Astrocyte (in vitro differentiated cells and primary cell): ENCODE data around the gene MYH10. TPM values are rescaled to one million over a fixed set of nuclear protein-coding genes. Genes with fewer than 3 reads are reported as not detected.

Experiments
- DNase-seq: peaks from one replicate; pipeline ENCODE4 v3.0.0-alpha.2; 2010; ENCODE audit warnings: low read depth
- FAIRE-seq: peaks from 2 replicates; lab custom pipeline; 2011; peaks lifted over from hg19 to GRCh38; lab: Jason Lieb, UNC
- H2AFZ ChIP-seq: 2 replicates; pipeline ENCODE4 v1.6.0; 2012; ENCODE audit warnings: low read depth, low read length, inconsistent platforms
- H3K27ac ChIP-seq: 2 replicates; pipeline ENCODE4 v1.5.1; 2011; ENCODE audit warnings: low read depth, low read length, inconsistent platforms
- H3K27me3 ChIP-seq: 2 replicates; pipeline ENCODE4 v1.6.0; 2011; ENCODE audit warnings: low read length, inconsistent platforms; ENCODE audit not compliant: insufficient read depth
- H3K36me3 ChIP-seq: 2 replicates; pipeline ENCODE4 v1.5.1; 2011; ENCODE audit warnings: low read length, inconsistent platforms; ENCODE audit not compliant: insufficient read depth
- H3K4me1 ChIP-seq: 2 replicates; pipeline ENCODE4 v1.5.1; 2011; ENCODE audit warnings: low read length, inconsistent platforms; ENCODE audit not compliant: insufficient read depth
- H3K4me2 ChIP-seq: 2 replicates; pipeline ENCODE4 v1.6.0; 2012; ENCODE audit warnings: low read length, inconsistent platforms
- H3K4me3 ChIP-seq: 2 replicates; pipeline ENCODE4 v1.5.1; 2011; ENCODE audit warnings: low read depth, mild to moderate bottlenecking, low read length, inconsistent platforms; ENCODE audit not compliant: insufficient read depth
- H3K79me2 ChIP-seq: 2 replicates; pipeline ENCODE4 v1.6.0; 2012; ENCODE audit warnings: mild to moderate bottlenecking, low read length, inconsistent platforms; ENCODE audit not compliant: insufficient read depth
- H3K9ac ChIP-seq: 2 replicates; pipeline ENCODE4 v1.6.0; 2012; ENCODE audit warnings: mild to moderate bottlenecking, low read length, inconsistent platforms
- H3K9me3 ChIP-seq: 2 replicates; pipeline ENCODE4 v1.5.1; 2012; ENCODE audit warnings: low read depth, mild to moderate bottlenecking, low read length, inconsistent platforms; ENCODE audit not compliant: insufficient read depth
- H4K20me1 ChIP-seq: 2 replicates; pipeline ENCODE4 v1.6.0; 2012; ENCODE audit warnings: low read length, inconsistent platforms; ENCODE audit not compliant: insufficient read depth
- H3K27ac Mint-ChIP-seq: one replicate; pipeline ENCODE4 v1.8.0; 2021; ENCODE audit warnings: mild to moderate bottlenecking, mixed read lengths; ENCODE audit not compliant: unreplicated experiment
- H3K27me3 Mint-ChIP-seq: one replicate; pipeline ENCODE4 v1.8.0; 2021; ENCODE audit warnings: low read depth, mixed read lengths; ENCODE audit not compliant: unreplicated experiment
- H3K36me3 Mint-ChIP-seq: one replicate; pipeline ENCODE4 v1.8.0; 2021; ENCODE audit warnings: low read depth, mixed read lengths; ENCODE audit not compliant: unreplicated experiment
- H3K4me1 Mint-ChIP-seq: one replicate; pipeline ENCODE4 v1.8.0; 2021; ENCODE audit warnings: low read depth, mixed read lengths; ENCODE audit not compliant: unreplicated experiment
- H3K4me3 Mint-ChIP-seq: one replicate; pipeline ENCODE4 v1.8.0; 2021; ENCODE audit warnings: mild to moderate bottlenecking, moderate library complexity, mixed read lengths; ENCODE audit not compliant: unreplicated experiment
- H3K9me3 Mint-ChIP-seq: one replicate; pipeline ENCODE4 v1.8.0; 2021; ENCODE audit warnings: mild to moderate bottlenecking, mixed read lengths; ENCODE audit not compliant: unreplicated experiment
- CTCF ChIP-seq: IDR thresholded peaks from 2 replicates; pipeline ENCODE4 v1.5.1; 2011; ENCODE audit warnings: low read depth, mild to moderate bottlenecking, inconsistent platforms, low read length, moderate library complexity; ENCODE audit not compliant: insufficient read depth
- EZH2 ChIP-seq: IDR thresholded peaks from 2 replicates; pipeline ENCODE4 v1.6.1; 2012; ENCODE audit warnings: mild to moderate bottlenecking, low read length, inconsistent platforms; ENCODE audit not compliant: insufficient read depth
- total RNA-seq: library from RNA; stranded (reverse); gene quantifications from 2 replicates; pipeline ENCODE4 v1.2.1, GENCODE V29; 2021

MYH10 gene
- total RNA-seq, 1 donor from 2014 or later = 150 TPM

- no peak overlapping the region for H3K4me3 ChIP-seq
- no peak overlapping the region for H3K27ac ChIP-seq
- no peaks in the 10 kb centered on the region for H3K9me3 ChIP-seq
- H3K27ac Mint-ChIP-seq = no peak overlapping the region
- TF ChIP-seq CTCF (no peak), EZH2 (no peak)
- H3K36me3 Mint-ChIP-seq = no peaks in the 10 kb centered on the region
- H4K20me1 ChIP-seq = no peaks in the 10 kb centered on the region
- no peak overlapping the region for H3K4me2 ChIP-seq
- no peaks in the 10 kb centered on the region for H3K4me1 ChIP-seq
- H2AFZ ChIP-seq = no peak overlapping the region
- peaks cover 2% of the 10 kb centered on the region for H3K27me3 ChIP-seq
- peaks cover 2% of the 10 kb centered on the region for H3K4me1 Mint-ChIP-seq
- H3K79me2 ChIP-seq = no peaks in the 10 kb centered on the region
- no peak overlapping the region for H3K4me3 Mint-ChIP-seq
- no peaks in the 10 kb centered on the region for H3K9me3 Mint-ChIP-seq
- H3K9ac ChIP-seq = no peak overlapping the region
- FAIRE-seq (no peak), DNase-seq (peak; percentile 8)
- H3K36me3 ChIP-seq = no peaks in the 10 kb centered on the region
- peaks cover 16% of the 10 kb centered on the region for H3K27me3 Mint-ChIP-seq
Measured at GRCh38 chr17:8665684-8666083, 35.2 kb upstream of the MYH10 start.

- Histone ChIP-seq H3K27me3 (peaks cover 4% of the 10 kb centered on the region), H3K27ac (no peak overlapping the region), H3K4me2 (no peak overlapping the region), H3K9ac (no peak overlapping the region), H3K9me3 (no peaks in the 10 kb centered on the region), H3K36me3 (no peaks in the 10 kb centered on the region), H3K79me2 (no peaks in the 10 kb centered on the region), H4K20me1 (no peaks in the 10 kb centered on the region), H3K4me1 (no peaks in the 10 kb centered on the region), H2AFZ (no peak overlapping the region), H3K4me3 (no peak overlapping the region)
- TF ChIP-seq EZH2 (no peak), CTCF (no peak)
- Mint-ChIP-seq H3K27me3 (peaks cover 23% of the 10 kb centered on the region), H3K4me3 (no peak overlapping the region), H3K9me3 (no peaks in the 10 kb centered on the region), H3K36me3 (peaks cover 3% of the 10 kb centered on the region), H3K27ac (no peak overlapping the region), H3K4me1 (no peaks in the 10 kb centered on the region)
- peak; percentile 56 for DNase-seq
- FAIRE-seq = no peak
Measured at GRCh38 chr17:8664456-8665126, 34.1 kb upstream of the MYH10 start.

- no peaks in the 10 kb centered on the region for H4K20me1 ChIP-seq
- no peaks in the 10 kb centered on the region for H3K4me1 ChIP-seq
- H3K9me3 ChIP-seq = no peaks in the 10 kb centered on the region
- Mint-ChIP-seq H3K36me3 (peaks cover 3% of the 10 kb centered on the region), H3K27me3 (peaks cover 23% of the 10 kb centered on the region), H3K4me1 (no peaks in the 10 kb centered on the region), H3K27ac (no peak overlapping the region), H3K4me3 (no peak overlapping the region), H3K9me3 (no peaks in the 10 kb centered on the region)
- no peak overlapping the region for H3K9ac ChIP-seq
- no peaks in the 10 kb centered on the region for H3K36me3 ChIP-seq
- no peak for DNase-seq
- no peak overlapping the region for H3K27ac ChIP-seq
- no peak for FAIRE-seq
- TF ChIP-seq EZH2 = no peak
- no peak for TF ChIP-seq CTCF
- H3K4me2 ChIP-seq = no peak overlapping the region
- no peak overlapping the region for H2AFZ ChIP-seq
- no peaks in the 10 kb centered on the region for H3K79me2 ChIP-seq
- no peak overlapping the region for H3K4me3 ChIP-seq
- peaks cover 4% of the 10 kb centered on the region for H3K27me3 ChIP-seq
Measured at GRCh38 chr17:8662973-8663372, 32.4 kb upstream of the MYH10 start.
